GM12874 (cell line): ENCODE measurements around the gene ANKS6.

Experiments used
- TF ChIP-seq, protein P1 (sequence below): IDR thresholded peaks from 2 replicates; pipeline ENCODE4 v1.5.1; 2011; ENCODE audit warnings: low read depth, mild to moderate bottlenecking, control low read depth, low read length, moderate library complexity; ENCODE audit not compliant: insufficient read depth

ANKS6 gene

DNA sequence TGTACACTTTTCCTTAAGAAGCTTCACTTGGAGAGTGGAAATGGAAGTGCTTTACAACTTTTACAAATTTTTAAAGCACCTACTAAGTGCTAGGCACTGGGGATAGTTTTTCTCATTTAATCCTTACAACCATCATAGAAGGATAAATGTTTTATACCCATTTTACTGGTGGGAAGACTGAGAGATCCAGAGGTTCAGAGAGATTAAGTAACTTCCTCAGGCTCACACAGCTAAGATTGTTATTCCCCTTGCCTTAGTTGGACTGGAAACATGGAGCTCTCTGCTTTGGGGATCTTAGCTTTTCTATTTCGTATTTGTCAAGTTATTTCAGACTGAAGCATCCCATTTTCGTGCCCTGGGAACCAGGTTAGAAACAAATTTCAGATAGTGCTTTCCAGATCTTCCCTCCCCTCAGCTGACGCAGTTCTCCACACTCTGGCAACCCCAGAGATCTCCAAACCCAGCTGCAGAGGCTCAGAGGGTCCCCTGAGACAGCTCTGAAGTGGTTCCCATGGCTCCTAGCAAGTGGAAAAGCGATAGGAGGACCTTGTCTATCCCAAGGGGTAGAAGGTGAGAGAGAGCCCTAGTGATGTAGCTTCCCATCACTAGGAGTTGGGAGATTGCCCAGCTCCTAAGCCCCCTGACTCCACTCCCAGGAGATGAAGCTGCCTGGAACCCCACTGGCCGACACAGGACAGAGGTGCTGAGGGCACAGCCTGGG, 71.4 kb downstream of the ANKS6 start:
- TF ChIP-seq, protein P1, sequence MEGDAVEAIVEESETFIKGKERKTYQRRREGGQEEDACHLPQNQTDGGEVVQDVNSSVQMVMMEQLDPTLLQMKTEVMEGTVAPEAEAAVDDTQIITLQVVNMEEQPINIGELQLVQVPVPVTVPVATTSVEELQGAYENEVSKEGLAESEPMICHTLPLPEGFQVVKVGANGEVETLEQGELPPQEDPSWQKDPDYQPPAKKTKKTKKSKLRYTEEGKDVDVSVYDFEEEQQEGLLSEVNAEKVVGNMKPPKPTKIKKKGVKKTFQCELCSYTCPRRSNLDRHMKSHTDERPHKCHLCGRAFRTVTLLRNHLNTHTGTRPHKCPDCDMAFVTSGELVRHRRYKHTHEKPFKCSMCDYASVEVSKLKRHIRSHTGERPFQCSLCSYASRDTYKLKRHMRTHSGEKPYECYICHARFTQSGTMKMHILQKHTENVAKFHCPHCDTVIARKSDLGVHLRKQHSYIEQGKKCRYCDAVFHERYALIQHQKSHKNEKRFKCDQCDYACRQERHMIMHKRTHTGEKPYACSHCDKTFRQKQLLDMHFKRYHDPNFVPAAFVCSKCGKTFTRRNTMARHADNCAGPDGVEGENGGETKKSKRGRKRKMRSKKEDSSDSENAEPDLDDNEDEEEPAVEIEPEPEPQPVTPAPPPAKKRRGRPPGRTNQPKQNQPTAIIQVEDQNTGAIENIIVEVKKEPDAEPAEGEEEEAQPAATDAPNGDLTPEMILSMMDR, result no peak

DNA sequence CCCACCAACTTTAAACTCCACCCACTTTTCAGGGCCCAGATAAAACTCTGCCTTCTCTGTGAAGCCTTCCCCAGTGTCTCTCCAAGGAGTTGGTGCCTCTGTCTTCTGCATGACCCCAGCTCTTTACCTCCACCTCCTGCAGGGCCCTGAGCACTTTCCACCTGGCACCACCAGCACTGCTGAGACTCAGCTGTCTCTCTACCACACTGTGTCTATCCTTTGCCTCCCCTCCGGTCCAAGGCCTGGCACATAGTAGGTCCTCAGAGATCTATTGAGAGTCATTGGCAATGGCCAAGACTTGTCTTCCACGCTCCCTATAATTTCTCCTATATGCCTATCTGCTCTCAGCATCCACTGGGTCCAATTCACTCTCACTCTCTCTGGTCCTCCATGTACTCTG, 74.7 kb downstream of the ANKS6 start:
- TF ChIP-seq, protein P1, result no peak

DNA sequence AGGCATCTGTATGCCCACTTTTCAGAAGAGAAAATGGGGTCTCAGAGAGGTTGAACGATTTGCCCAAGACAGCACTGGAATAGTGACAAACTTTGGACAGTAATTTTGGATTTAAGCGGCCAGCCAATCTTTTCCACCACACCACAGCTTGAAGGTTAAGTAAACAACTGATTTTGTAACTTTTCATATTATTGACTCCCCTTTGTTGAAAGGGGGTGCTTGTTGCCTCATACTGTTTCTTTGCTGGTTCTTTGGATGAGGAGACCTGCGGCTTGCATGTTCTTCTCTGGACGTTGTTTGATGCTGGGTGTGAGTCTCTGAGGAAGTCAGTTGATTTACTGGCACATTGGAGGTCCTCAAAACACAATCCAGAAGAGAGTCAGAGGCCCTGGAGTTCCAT, 76.0 kb downstream of the ANKS6 start:
- TF ChIP-seq, protein P1, result no peak

DNA sequence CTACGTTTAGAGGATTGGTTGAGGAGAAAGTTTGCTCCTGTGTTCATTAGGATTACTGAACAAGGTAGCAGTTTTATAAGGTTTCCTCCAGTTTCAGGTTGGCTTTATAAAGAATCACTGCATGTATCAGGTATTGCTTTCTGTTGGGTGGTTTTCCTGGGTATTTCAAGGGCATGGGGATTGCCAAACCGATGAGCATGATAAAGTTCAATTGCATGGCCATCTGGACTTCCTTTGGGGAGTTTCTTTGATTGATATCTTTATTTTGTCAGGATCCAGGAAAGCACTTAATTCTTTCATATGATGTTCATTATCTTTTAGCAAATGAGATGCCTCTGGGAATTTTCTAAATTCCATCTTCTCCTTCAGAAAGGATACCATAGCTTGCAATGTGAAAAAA, 77.3 kb downstream of the ANKS6 start:
- TF ChIP-seq, protein P1, result no peak

DNA sequence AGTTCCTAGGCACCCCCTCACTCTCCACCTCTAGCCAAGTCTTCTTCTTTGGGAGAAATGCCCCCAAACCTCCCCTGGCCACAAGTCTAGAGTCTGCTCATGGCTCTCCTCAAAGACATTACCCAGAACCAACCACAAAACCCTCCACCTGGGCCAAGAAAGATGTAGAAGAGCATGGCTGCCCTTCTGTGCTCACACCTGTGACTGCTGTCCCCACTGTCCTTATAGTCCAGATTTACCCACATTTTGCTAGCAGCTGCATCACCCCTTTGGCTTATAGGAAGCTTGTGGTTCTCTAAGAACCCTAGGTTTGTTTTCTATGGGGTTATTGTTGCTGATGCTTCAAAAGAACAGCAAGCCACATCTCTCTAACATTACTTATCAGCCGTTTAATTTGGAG, 81.5 kb downstream of the ANKS6 start:
- TF ChIP-seq, protein P1, result no peak

DNA sequence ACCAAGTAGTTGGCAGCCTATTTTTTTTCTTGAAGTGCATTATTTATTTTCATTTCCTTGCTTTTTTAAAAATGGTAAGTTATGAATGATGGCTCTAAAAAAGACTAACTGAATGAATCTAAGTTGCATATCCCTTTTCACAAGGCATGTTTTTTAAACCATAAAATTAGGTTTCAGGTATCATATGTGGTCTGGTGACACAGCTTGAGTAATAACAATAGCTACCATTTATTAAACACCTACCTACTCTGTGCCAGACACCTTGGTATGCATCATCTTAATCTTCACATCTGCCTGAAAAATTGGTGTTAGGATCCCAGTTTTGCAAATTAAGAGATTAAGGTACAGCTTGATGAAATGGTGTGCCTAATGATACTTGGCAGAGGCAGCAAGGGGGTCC, 83.4 kb downstream of the ANKS6 start:
- TF ChIP-seq, protein P1, result no peak

DNA sequence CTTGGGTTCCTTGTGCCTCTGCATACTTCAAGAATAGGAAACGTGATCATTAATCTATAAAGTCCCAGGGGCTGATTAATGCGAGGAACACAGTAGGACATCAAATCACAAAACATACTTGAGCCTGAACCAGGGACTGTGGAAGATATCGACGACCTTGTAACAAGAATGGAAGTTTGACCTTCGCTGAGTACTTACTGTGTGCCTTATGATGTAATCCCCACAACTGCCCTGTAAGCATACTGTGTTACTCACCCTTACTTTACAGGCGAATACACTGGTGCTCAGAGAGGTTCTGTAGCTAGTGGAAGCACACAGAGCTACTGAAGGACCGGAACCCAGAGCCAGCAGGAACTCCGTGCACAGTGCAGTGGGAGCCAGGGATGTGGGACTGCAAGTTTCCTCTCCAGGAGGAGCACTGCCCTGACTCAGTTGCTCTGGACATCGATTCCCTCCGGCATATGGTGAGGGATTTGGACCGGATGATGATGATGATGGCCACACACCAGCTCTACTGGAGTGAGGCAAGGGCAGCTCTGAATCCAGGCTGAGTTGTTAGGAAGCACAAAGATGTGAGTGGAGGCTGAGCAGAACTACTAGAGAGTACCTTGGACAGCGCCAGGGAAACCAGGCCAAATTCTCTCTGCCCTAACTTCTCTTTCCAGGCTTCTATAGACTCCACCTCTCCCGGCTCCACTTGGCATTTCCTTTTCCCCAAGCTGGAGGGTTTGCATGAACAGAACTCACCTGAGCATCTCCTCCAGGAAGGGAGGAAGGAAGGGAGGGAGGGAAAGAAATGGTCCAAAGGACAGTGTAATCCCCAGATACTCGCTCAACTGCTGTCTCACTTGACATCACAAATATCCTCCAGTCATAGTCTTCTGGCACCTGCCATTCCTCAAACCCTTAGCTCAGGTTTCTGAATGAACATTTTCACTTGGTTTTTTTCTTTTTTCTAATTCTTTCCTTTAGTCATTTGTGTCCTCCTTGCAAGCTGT, 86.1 kb downstream of the ANKS6 start:
- TF ChIP-seq, protein P1, result no peak
